HUES48 (cell line): ENCODE measurements around the gene RHD.
A peak's percentile ranks its signal among the peaks of the same experiment; 100 is the strongest.
"Not testable (repeated sequence)": the region's sequence is repeated elsewhere in the genome, so short reads cannot be mapped to it uniquely, and the experiment has no call there.

Experiments used
- H3K27ac ChIP-seq: one replicate; pipeline ENCODE4 v1.7.0; 2013; ENCODE audit warnings: low read depth, low read length, inconsistent platforms
- H3K27me3 ChIP-seq: 2 replicates; pipeline ENCODE4 v1.6.1; 2013; ENCODE audit warnings: mild to moderate bottlenecking, low read length; ENCODE audit not compliant: control insufficient read depth, insufficient read depth
- H3K36me3 ChIP-seq: 2 replicates; pipeline ENCODE4 v1.6.1; 2013; ENCODE audit warnings: low read length; ENCODE audit not compliant: control insufficient read depth, insufficient read depth
- H3K4me1 ChIP-seq: 2 replicates; pipeline ENCODE4 v1.6.1; 2013; ENCODE audit warnings: mild to moderate bottlenecking, low read length; ENCODE audit not compliant: control insufficient read depth, insufficient read depth
- H3K4me3 ChIP-seq: 2 replicates; pipeline ENCODE4 v1.5.1; 2013; ENCODE audit warnings: mild to moderate bottlenecking, low read depth, low read length
- H3K9ac ChIP-seq: 2 replicates; pipeline ENCODE4 v1.6.1; 2013; ENCODE audit warnings: mild to moderate bottlenecking, low read depth, low read length, moderate library complexity
- H3K9me3 ChIP-seq: 2 replicates; pipeline ENCODE4 v1.6.1; 2013; ENCODE audit warnings: low read length; ENCODE audit not compliant: control insufficient read depth, insufficient read depth

RHD gene

DNA sequence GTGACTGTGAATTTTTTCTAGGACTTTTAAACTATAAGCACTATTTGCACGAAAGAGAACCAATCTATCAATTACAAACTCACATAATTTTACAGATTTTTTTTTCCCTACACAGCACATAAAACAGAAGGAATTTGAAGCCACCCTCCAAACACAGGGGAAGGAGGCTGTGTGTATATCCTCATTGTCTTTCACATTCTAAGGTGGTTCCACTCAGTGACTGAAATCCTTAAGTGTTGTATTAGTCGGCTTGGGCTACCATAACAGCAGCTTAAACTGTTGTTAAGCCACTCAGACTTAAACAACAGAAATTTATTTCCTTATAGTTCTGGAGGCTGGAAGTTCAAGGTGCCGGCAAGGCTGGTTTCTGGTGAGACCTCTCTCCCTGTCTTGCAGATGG lies 12.0 kb upstream of the RHD start:
- H3K9ac ChIP-seq, H3K27me3 ChIP-seq, H3K4me3 ChIP-seq, H3K4me1 ChIP-seq, H3K27ac ChIP-seq, H3K9me3 ChIP-seq, H3K36me3 ChIP-seq: not testable (repeated sequence)

- H3K27me3 ChIP-seq, H3K9me3 ChIP-seq, H3K4me1 ChIP-seq, H3K36me3 ChIP-seq, H3K27ac ChIP-seq, H3K9ac ChIP-seq: not testable (repeated sequence)
- H3K4me3 ChIP-seq, result peak overlapping the region; percentile 66
These were observed 5.6 kb upstream of the RHD start for GRCh38 chr1:25266554-25267287.

- not testable (repeated sequence) for H3K36me3 ChIP-seq, H3K9me3 ChIP-seq, H3K4me1 ChIP-seq, H3K27me3 ChIP-seq
- Histone ChIP-seq H3K27ac (peak overlapping the region; percentile 92), H3K4me3 (peak overlapping the region; percentile 66), H3K9ac (peak overlapping the region; percentile 35; the same call in 1 of the 2 replicates)
These were observed 4.8 kb upstream of the RHD start for GRCh38 chr1:25267288-25268142.

DNA sequence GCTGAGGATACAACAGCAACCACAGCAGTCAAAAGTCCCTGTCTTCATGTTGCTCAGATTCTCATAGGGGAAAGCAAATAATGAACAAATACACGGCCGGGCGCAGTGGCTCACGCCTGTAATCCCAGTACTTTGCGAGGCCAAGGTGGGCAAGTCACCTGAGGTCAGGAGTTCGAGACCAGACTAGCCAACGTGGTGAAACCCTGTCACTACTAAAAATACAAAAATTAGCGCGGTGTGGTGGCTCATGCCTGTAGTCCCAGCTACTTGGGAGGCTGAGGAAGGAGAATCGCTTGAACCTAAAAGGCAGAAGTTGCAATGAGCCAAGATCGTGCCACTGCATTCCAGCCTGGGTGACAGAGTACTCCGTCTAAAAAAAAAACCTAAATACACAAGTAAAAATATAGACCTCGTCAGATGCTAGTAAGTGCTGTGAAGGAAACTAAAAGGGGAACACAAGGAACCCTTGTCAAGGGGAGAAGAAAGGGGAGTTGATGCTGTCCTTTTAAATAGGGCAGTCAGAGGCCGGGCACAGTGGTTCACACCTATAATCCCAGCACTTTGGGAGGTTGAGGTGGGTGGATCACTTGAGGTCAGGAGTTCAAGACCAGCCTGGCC lies 4.1 kb upstream of the RHD start:
- Histone ChIP-seq H3K4me3 (peak overlapping the region; percentile 66), H3K27ac (peak overlapping the region; percentile 92)
- not testable (repeated sequence) for H3K9me3 ChIP-seq, H3K36me3 ChIP-seq, H3K4me1 ChIP-seq, H3K27me3 ChIP-seq, H3K9ac ChIP-seq

DNA sequence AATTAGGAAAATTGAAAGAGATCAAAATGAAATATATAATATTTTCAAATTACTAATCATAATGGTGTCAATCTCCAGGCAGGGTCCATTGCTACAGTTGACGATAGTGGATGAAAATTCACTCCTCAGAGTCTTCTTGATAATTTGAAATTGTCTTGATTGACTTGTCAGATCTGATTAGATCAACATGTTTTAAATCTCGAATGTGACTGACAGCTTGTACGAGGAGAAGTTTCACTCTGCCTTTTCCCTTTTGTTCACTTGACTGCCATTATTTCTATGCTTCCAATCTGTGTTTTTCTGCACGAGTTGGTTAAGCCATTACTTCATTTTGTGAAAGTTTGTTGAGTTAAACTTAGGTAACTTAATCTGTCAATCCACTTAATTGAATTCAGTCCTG lies 3.3 kb downstream of the RHD start:
- H3K4me3 ChIP-seq, H3K9ac ChIP-seq, H3K9me3 ChIP-seq, H3K4me1 ChIP-seq, H3K27me3 ChIP-seq, H3K27ac ChIP-seq, H3K36me3 ChIP-seq: not testable (repeated sequence)

- not testable (repeated sequence) for H3K27ac ChIP-seq, H3K4me1 ChIP-seq, H3K36me3 ChIP-seq, H3K9ac ChIP-seq, H3K9me3 ChIP-seq, H3K4me3 ChIP-seq, H3K27me3 ChIP-seq
These were observed 5.0 kb downstream of the RHD start for GRCh38 chr1:25277295-25277694.

DNA sequence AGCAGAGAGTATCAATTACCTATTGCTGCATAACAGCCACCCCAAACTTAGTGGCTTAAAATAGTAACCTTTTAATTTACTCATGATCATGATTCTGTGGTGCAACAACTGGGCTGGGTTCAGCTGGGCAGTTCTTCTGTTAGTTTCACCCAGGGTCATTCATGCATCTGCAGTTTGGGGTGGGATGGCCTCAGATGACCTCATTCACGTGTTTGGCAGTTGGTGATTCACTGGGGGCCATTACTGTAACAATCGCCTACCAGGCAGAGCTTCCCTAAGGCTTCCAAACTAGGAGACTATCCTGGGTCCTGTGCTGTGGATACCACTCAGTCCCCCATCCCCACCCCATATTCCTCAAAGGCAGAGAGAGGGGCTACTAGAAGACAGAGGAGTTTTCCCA lies 6.0 kb downstream of the RHD start:
- not testable (repeated sequence) for H3K4me3 ChIP-seq, H3K27me3 ChIP-seq, H3K36me3 ChIP-seq, H3K4me1 ChIP-seq, H3K27ac ChIP-seq, H3K9ac ChIP-seq, H3K9me3 ChIP-seq

GRCh38 chr1:25278790-25279189 lies 6.5 kb downstream of the RHD start:
- not testable (repeated sequence) for H3K4me1 ChIP-seq, H3K27me3 ChIP-seq, H3K9me3 ChIP-seq, H3K4me3 ChIP-seq, H3K27ac ChIP-seq, H3K9ac ChIP-seq, H3K36me3 ChIP-seq

DNA sequence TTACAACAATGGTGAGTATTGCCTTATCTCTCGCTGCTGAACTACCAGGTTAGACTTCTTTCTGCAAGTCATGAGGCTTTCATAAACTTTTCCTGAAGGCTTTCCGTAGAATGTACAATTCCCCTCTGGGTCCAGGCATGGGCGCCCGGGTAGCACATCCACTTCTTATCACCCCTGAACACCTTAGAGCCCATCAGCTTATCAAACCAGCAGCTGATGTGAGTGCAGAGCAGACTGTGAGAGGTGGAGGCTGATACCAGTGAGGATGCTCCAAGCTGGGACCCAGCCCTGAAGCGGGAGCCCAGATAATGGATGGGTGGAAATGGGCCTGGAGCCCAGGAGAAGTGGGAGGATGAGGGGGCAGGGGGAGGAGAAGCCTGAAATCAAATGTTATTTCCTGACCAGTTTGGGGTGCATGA lies 7.4 kb downstream of the RHD start:
- H3K9ac ChIP-seq, H3K4me3 ChIP-seq, H3K27me3 ChIP-seq, H3K9me3 ChIP-seq, H3K36me3 ChIP-seq, H3K4me1 ChIP-seq, H3K27ac ChIP-seq: not testable (repeated sequence)

- H3K9me3 ChIP-seq, H3K27ac ChIP-seq, H3K9ac ChIP-seq, H3K4me3 ChIP-seq, H3K27me3 ChIP-seq, H3K4me1 ChIP-seq, H3K36me3 ChIP-seq: not testable (repeated sequence)
These were observed 13.6 kb downstream of the RHD start for GRCh38 chr1:25285862-25286261.

DNA sequence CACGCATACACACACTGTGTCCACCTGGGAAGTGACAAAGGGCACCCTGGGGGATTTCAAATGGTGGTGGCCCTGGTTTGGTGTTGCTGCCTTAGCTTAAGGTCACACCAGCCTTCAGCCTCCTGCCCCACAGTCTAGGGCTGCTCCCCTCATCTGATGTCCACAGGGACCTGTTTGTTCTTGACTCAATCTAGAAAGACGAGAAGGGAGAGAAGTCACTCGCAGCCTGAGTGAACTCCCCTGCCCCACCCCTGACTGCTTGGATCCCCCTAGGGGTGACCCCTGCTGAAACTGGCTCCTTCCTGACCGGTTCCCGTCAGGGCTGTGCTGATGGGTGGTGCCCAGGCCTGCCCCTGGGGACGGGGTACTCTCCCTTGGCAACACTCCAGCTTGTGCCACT lies 14.9 kb downstream of the RHD start:
- not testable (repeated sequence) for H3K9me3 ChIP-seq, H3K27me3 ChIP-seq, H3K36me3 ChIP-seq, H3K4me3 ChIP-seq, H3K27ac ChIP-seq, H3K4me1 ChIP-seq, H3K9ac ChIP-seq
